ENCODE measurements around the gene PGF. TPM values are rescaled to one million over a fixed set of nuclear protein-coding genes. Genes with fewer than 3 reads are reported as not detected.

Gene PGF
- polyA plus RNA-seq, 1 donor (not counting 4 experiments of a cell fraction or from before 2014, with no cell fraction given), result 16.5 TPM

DNA sequence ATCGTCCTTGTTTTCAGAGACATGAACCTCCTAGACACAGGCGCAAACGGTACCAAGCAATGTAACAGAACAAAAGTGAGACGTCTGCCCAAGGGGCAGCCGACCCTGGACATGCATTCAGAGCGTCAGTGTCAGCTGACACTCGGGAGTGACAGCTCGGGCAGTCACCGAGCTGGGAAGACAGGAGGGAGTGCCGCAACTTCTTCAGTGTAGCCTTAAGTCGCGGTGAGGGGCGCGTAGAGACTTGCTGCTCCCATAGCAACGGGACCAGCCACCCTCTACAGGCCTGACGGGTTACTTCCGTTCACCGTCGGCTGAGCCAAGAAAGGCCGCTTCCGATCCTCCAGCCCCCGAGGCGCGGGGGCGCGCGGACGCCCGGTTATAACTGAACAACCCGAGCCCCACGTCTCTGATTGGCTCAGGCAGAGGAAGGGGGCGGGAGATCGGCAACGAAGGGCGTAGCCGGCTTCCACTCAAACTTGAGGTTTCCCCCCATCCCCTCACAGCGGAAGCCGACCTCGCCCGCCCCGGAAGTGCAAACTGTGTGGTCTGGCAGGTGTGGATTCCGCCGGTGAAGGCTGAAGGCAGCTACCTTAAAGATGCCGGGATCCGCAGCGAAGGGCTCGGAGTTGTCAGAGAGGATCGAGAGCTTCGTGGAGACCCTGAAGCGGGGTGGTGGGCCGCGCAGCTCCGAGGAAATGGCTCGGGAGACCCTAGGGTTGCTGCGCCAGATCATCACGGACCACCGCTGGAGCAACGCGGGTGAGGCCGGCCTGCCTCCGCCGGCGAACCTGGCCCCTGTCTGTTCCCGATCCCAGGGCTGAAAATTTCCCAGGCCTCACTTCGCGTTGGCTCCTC is 47.2 kb upstream of the PGF start, which contains the start of gene EIF2B2:
Gene EIF2B2 (plus strand): TSS at position 530 of the 858 bp plus-strand sequence. CDS start 70 bp downstream, at position 600.
- Histone ChIP-seq H3K27ac (ENCODE audit: control insufficient read depth, insufficient read depth, low read length) (peak within 1 kb of the TSS; percentile 79), H3K27me3 (ENCODE audit: control insufficient read depth, extremely low read depth, insufficient read depth, low read length) (no peaks in the 10 kb centered on the region), H3K36me3 (ENCODE audit: control insufficient read depth in 2 of 2, extremely low read depth in 1 of 2, insufficient read depth in 2 of 2, low read length in 2 of 2) (peaks cover 11 to 23% of the 10 kb centered on the region in 2 experiments), H3K9me1 (ENCODE audit: control insufficient read depth, extremely low read depth, insufficient read depth, low read length) (no peaks in the 10 kb centered on the region), H3K4me2 (ENCODE audit: control insufficient read depth, extremely low read depth, insufficient read depth, low read depth, low read length) (peak within 1 kb of the TSS; percentile 91), H3K9ac (ENCODE audit: control insufficient read depth, extremely low read depth, insufficient read depth, low read length) (peak within 1 kb of the TSS; percentile 82), H2AFZ (ENCODE audit: control insufficient read depth, low read length) (peak within 1 kb of the TSS; percentile 86), H3K79me2 (ENCODE audit: control insufficient read depth, insufficient read depth, low read length) (peaks cover 26% of the 10 kb centered on the region), H3K4me3 (ENCODE audit: control insufficient read depth in 2 of 3, extremely low read depth in 1 of 3, insufficient read depth in 2 of 3, low read depth in 1 of 3, low read length in 3 of 3) (peak within 1 kb of the TSS; percentile 80 to 96 (median 86)), H3K4me1 (ENCODE audit: control insufficient read depth, extremely low read depth, insufficient read depth, low read length) (peaks cover 25% of the 10 kb centered on the region), H4K20me1 (ENCODE audit: control insufficient read depth, extremely low read depth, insufficient read depth, low read length) (no peaks in the 10 kb centered on the region), H3K9me3 (ENCODE audit: control insufficient read depth, low read depth, low read length) (no peaks in the 10 kb centered on the region)
- peak; percentile 67 for FAIRE-seq
- dilution Hi-C loops (cut with MboI; ENCODE audit: extremely low pct_ligation_motif_present, low sequenced_read_pairs), result no loop called here
- TF ChIP-seq, protein P1, sequence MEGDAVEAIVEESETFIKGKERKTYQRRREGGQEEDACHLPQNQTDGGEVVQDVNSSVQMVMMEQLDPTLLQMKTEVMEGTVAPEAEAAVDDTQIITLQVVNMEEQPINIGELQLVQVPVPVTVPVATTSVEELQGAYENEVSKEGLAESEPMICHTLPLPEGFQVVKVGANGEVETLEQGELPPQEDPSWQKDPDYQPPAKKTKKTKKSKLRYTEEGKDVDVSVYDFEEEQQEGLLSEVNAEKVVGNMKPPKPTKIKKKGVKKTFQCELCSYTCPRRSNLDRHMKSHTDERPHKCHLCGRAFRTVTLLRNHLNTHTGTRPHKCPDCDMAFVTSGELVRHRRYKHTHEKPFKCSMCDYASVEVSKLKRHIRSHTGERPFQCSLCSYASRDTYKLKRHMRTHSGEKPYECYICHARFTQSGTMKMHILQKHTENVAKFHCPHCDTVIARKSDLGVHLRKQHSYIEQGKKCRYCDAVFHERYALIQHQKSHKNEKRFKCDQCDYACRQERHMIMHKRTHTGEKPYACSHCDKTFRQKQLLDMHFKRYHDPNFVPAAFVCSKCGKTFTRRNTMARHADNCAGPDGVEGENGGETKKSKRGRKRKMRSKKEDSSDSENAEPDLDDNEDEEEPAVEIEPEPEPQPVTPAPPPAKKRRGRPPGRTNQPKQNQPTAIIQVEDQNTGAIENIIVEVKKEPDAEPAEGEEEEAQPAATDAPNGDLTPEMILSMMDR (optimal IDR thresholded peaks at IDR 0.05 in 1 of 3, IDR thresholded peaks at IDR 0.05 in 1 of 3, conservative IDR thresholded peaks at IDR 0.05 in 1 of 3; ENCODE audit: extremely low read depth in 1 of 3, insufficient read depth in 2 of 3, low read length in 3 of 3), result peak in 2 of 3 experiments; percentile 6 to 10
- no peak for TF ChIP-seq EZH2 (IDR thresholded peaks at IDR 0.05; ENCODE audit: low read length)
- DNase-seq (ENCODE audit: low read depth, low spot score), result peak; percentile 97

GRCh38 chr14:75001899-75002298 is 46.5 kb upstream of the PGF start:
- H3K27ac ChIP-seq (ENCODE audit: control insufficient read depth, insufficient read depth, low read length), result peak overlapping the region; percentile 79
- no peaks in the 10 kb centered on the region for H3K9me1 ChIP-seq (ENCODE audit: control insufficient read depth, extremely low read depth, insufficient read depth, low read length)
- H3K79me2 ChIP-seq (ENCODE audit: control insufficient read depth, insufficient read depth, low read length), result peaks cover 25% of the 10 kb centered on the region
- FAIRE-seq (no peak), DNase-seq (ENCODE audit: low read depth, low spot score) (no peak)
- peak overlapping the region; percentile 82 for H3K9ac ChIP-seq (ENCODE audit: control insufficient read depth, extremely low read depth, insufficient read depth, low read length)
- H3K9me3 ChIP-seq (ENCODE audit: control insufficient read depth, low read depth, low read length), result no peaks in the 10 kb centered on the region
- TF ChIP-seq, protein P1 (optimal IDR thresholded peaks at IDR 0.05 in 1 of 3, IDR thresholded peaks at IDR 0.05 in 1 of 3, conservative IDR thresholded peaks at IDR 0.05 in 1 of 3; ENCODE audit: extremely low read depth in 1 of 3, insufficient read depth in 2 of 3, low read length in 3 of 3), result no peak
- TF ChIP-seq EZH2 (IDR thresholded peaks at IDR 0.05; ENCODE audit: low read length), result no peak
- H2AFZ ChIP-seq (ENCODE audit: control insufficient read depth, low read length), result peak overlapping the region; percentile 86
- H3K27me3 ChIP-seq (ENCODE audit: control insufficient read depth, extremely low read depth, insufficient read depth, low read length), result no peaks in the 10 kb centered on the region
- H3K4me3 ChIP-seq (ENCODE audit: control insufficient read depth in 2 of 3, extremely low read depth in 1 of 3, insufficient read depth in 2 of 3, low read depth in 1 of 3, low read length in 3 of 3), result peak overlapping the region; percentile 45 to 96 (median 86)
- dilution Hi-C loops (cut with MboI; ENCODE audit: extremely low pct_ligation_motif_present, low sequenced_read_pairs), result no loop called here
- peaks cover 25% of the 10 kb centered on the region for H3K4me1 ChIP-seq (ENCODE audit: control insufficient read depth, extremely low read depth, insufficient read depth, low read length)
- H3K4me2 ChIP-seq (ENCODE audit: control insufficient read depth, extremely low read depth, insufficient read depth, low read depth, low read length), result peak overlapping the region; percentile 91
- H3K36me3 ChIP-seq (ENCODE audit: control insufficient read depth in 2 of 2, extremely low read depth in 1 of 2, insufficient read depth in 2 of 2, low read length in 2 of 2), result peaks cover 10 to 17% of the 10 kb centered on the region in 2 experiments
- no peaks in the 10 kb centered on the region for H4K20me1 ChIP-seq (ENCODE audit: control insufficient read depth, extremely low read depth, insufficient read depth, low read length)

Measured in keratinocyte (primary cell).